PC-3 (cell line): ENCODE data around the gene ACTR1B. TPM values are rescaled to one million over a fixed set of nuclear protein-coding genes. Genes with fewer than 3 reads are reported as not detected.

Source experiments
- ATAC-seq: fragments of 200-7000 bp; cut with Tn5 transposase; 2 replicates; pipeline ENCODE4 v1.9.1; 2020; ENCODE audit warnings: mild to moderate bottlenecking, moderate library complexity
- BruUV-seq: library from RNA; stranded (reverse); fragments of 400-500 nt; replicated peaks from 2 replicates; lab custom pipeline; 2021; lab: Mats Ljungman, UMichigan
- CTCF ChIA-PET: fragments of 300-600 bp; sonication (Branson Sonifier 250); formaldehyde crosslinking; loops from one replicate; lab custom pipeline; 2022; ENCODE audit warnings: antibody characterized with exemption; lab: Charles Lee
- POLR2A ChIA-PET: fragments of 300-600 bp; sonication (Branson Sonifier 250); formaldehyde crosslinking; loops from one replicate; lab custom pipeline; 2022; ENCODE audit warnings: antibody characterized with exemption; ENCODE audit not compliant: unreplicated experiment; lab: Charles Lee
- DNase-seq: peaks from one replicate; pipeline ENCODE4 v3.0.0-alpha.2; 2015
- H2AFZ ChIP-seq: fragments of 300-600 bp; sonication (generic); 2 replicates; pipeline ENCODE4 v1.6.0; 2016; ENCODE audit warnings: antibody characterized with exemption, low read length
- H3F3A ChIP-seq: fragments of 300-600 bp; sonication (generic); one replicate; pipeline ENCODE4 v1.6.0; 2017; ENCODE audit warnings: antibody characterized with exemption, low read length, control low read depth, mild to moderate bottlenecking; ENCODE audit not compliant: unreplicated experiment
- H3K27ac ChIP-seq: fragments of 300-600 bp; sonication (generic); 2 replicates; pipeline ENCODE4 v1.5.1; 2016; ENCODE audit warnings: mild to moderate bottlenecking, low read length
- H3K27me3 ChIP-seq: fragments of 300-600 bp; sonication (generic); 2 replicates; pipeline ENCODE4 v1.6.1; 2016; ENCODE audit warnings: low read length, mixed read lengths
- H3K36me3 ChIP-seq: fragments of 300-600 bp; sonication (generic); 2 replicates; pipeline ENCODE4 v1.6.1; 2016; ENCODE audit warnings: low read depth, mixed run types, low read length, mixed read lengths
- H3K4me1 ChIP-seq: fragments of 300-600 bp; sonication (generic); 2 replicates; pipeline ENCODE4 v1.5.1; 2016; ENCODE audit warnings: low read length; ENCODE audit not compliant: insufficient read depth
- H3K4me2 ChIP-seq: fragments of 300-600 bp; sonication (generic); 2 replicates; pipeline ENCODE4 v1.6.0; 2016; ENCODE audit warnings: low read length
- H3K4me3 ChIP-seq: fragments of 300-600 bp; sonication (generic); 2 replicates; pipeline ENCODE4 v1.5.1; 2016; ENCODE audit warnings: mild to moderate bottlenecking, low read length, mixed read lengths
- H3K79me2 ChIP-seq: fragments of 300-600 bp; sonication (generic); 2 replicates; pipeline ENCODE4 v1.6.1; 2017; ENCODE audit warnings: low read length, mixed read lengths
- H3K9ac ChIP-seq: fragments of 300-600 bp; sonication (generic); 2 replicates; pipeline ENCODE4 v1.6.0; 2016; ENCODE audit warnings: mild to moderate bottlenecking, low read length
- H3K9me2 ChIP-seq: fragments of 300-600 bp; sonication (generic); replicated peaks from 2 replicates; pipeline ENCODE4 v1.6.1; 2016; ENCODE audit warnings: mixed run types, low read length, mixed read lengths
- H3K9me3 ChIP-seq: fragments of 300-600 bp; sonication (generic); 2 replicates; pipeline ENCODE4 v1.6.1; 2016; ENCODE audit warnings: low read length, mixed read lengths
- H4K20me1 ChIP-seq: fragments of 300-600 bp; sonication (generic); 2 replicates; pipeline ENCODE4 v1.6.1; 2016; ENCODE audit warnings: low read length, mixed read lengths
- EZH2 ChIP-seq: fragments of 300-600 bp; sonication (generic); IDR thresholded peaks from one replicate; pipeline ENCODE4 v1.6.1; 2017; ENCODE audit warnings: antibody characterized with exemption, mild to moderate bottlenecking, low read length; ENCODE audit not compliant: unreplicated experiment
- EZH2phosphoT487 ChIP-seq: fragments of 300-600 bp; sonication (generic); IDR thresholded peaks from 2 replicates; pipeline ENCODE4 v1.6.1; 2018; ENCODE audit warnings: mild to moderate bottlenecking, antibody characterized with exemption, low read length, borderline replicate concordance
- intact Hi-C: fragments of 100-400 bp; cut with micrococcal nuclease; formaldehyde crosslinking; loops from 2 replicates; pipeline ENCODE4 v1.9.0; 2023
- total RNA-seq: library from RNA; depleted of rRNA; stranded (reverse); fragments of >200 nt; gene quantifications from 2 replicates; pipeline ENCODE4 v1.2.3, GENCODE V29; 2014
- TF ChIP-seq, protein P1 (sequence below): fragments of 300-600 bp; sonication (generic); conservative IDR thresholded peaks from 2 replicates; pipeline ENCODE4 v1.5.1; 2017; ENCODE audit warnings: antibody characterized with exemption, low read depth, mild to moderate bottlenecking, low read length

Gene ACTR1B
- total RNA-seq, 1 experiment from 2014 or later: 27.0 TPM

DNA sequence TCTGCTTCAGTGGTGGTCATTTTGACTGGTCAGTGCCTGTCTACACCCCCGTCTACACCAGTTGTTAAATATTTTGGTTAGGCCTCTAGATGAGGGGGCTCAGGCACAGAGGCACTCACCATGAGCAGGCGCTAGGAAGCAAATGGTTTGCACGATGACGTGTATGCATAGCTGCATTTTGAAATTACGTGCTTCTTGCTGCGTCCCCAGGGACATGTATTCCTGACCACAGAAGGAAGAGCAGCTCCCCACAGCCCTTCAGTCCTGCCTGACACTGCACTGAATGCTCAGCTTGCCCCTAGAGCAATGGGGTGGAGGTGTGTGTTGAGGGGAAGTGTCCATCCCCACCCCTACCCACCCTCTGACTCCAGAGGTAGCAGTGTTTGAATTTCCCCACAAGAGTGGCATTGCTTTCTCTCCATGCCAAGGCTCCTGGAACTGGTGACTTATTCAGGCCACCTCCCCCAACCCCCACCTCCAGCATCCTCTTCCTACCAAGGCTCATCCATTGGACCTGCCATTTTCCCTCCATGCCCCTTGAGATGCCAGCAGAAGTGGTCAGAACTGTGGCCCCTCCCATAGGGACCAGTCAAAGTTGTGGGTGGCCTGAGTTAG is 38.1 kb upstream of the ACTR1B start:
- ChIA-PET CTCF (no interaction called here), POLR2A (no interaction called here)
- H2AFZ ChIP-seq: no peak overlapping the region
- no peak for DNase-seq
- no peaks in the 10 kb centered on the region for H3K27me3 ChIP-seq
- no TSS peak for BruUV-seq
- no peaks in the 10 kb centered on the region for H3K79me2 ChIP-seq
- TF ChIP-seq, protein P1, sequence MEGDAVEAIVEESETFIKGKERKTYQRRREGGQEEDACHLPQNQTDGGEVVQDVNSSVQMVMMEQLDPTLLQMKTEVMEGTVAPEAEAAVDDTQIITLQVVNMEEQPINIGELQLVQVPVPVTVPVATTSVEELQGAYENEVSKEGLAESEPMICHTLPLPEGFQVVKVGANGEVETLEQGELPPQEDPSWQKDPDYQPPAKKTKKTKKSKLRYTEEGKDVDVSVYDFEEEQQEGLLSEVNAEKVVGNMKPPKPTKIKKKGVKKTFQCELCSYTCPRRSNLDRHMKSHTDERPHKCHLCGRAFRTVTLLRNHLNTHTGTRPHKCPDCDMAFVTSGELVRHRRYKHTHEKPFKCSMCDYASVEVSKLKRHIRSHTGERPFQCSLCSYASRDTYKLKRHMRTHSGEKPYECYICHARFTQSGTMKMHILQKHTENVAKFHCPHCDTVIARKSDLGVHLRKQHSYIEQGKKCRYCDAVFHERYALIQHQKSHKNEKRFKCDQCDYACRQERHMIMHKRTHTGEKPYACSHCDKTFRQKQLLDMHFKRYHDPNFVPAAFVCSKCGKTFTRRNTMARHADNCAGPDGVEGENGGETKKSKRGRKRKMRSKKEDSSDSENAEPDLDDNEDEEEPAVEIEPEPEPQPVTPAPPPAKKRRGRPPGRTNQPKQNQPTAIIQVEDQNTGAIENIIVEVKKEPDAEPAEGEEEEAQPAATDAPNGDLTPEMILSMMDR: no peak
- TF ChIP-seq EZH2: no peak
- no peak for TF ChIP-seq EZH2phosphoT487
- no peak overlapping the region for H3K4me3 ChIP-seq
- no peaks in the 10 kb centered on the region for H3K9me3 ChIP-seq
- H3F3A ChIP-seq: no peaks in the 10 kb centered on the region
- H3K4me1 ChIP-seq: 0 out of 2 replicates have a peak, but pooled peaks cover 2% of the 10 kb centered on the region
- H3K9ac ChIP-seq: no peak overlapping the region
- no peak for ATAC-seq
- H3K4me2 ChIP-seq: no peak overlapping the region
- no peak overlapping the region for H3K27ac ChIP-seq
- intact Hi-C loops: loop anchor here (5.0 to 10.0 kb wide), 3 partner anchors 485 to 683 kb away; no protein-coding TSS in a partner anchor
- H3K9me2 ChIP-seq: no peaks in the 10 kb centered on the region
- no peaks in the 10 kb centered on the region for H3K36me3 ChIP-seq
- H4K20me1 ChIP-seq: no peaks in the 10 kb centered on the region

DNA sequence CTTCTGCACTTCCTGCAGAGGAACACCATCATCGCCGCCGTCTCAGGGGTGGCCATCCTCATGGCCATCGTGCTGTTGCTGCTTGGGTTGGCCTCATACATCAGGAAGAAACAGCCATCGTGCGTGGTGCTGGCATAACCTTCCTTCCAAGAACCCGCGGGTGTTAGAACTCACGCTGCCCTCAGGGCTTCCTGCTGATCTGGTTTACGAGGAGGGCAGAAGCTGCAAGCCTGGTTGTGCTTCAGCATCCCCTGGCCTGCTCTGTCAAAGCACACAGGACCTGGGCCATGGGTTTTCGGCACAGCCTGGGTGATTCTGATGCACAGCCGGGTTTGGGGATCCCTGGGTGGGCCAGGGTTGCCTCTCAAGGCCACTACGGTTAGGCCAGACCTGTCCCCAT is 37.3 kb upstream of the ACTR1B start:
- H3K9me2 ChIP-seq: no peaks in the 10 kb centered on the region
- CTCF ChIA-PET: no interaction called here
- no peak overlapping the region for H3K9ac ChIP-seq
- intact Hi-C loops: loop anchor here (5.0 to 10.0 kb wide), 3 partner anchors 486 to 684 kb away; no protein-coding TSS in a partner anchor
- no peak overlapping the region for H3K27ac ChIP-seq
- H3K4me2 ChIP-seq: no peak overlapping the region
- H4K20me1 ChIP-seq: no peaks in the 10 kb centered on the region
- no peaks in the 10 kb centered on the region for H3K9me3 ChIP-seq
- H2AFZ ChIP-seq: no peak overlapping the region
- no peak overlapping the region for H3K4me3 ChIP-seq
- H3K27me3 ChIP-seq: no peaks in the 10 kb centered on the region
- POLR2A ChIA-PET: no interaction called here
- DNase-seq (no peak), ATAC-seq (no peak)
- TF ChIP-seq EZH2 (no peak), EZH2phosphoT487 (no peak)
- TF ChIP-seq, protein P1: no peak
- H3F3A ChIP-seq: no peaks in the 10 kb centered on the region
- no peaks in the 10 kb centered on the region for H3K36me3 ChIP-seq
- no TSS peak for BruUV-seq
- 0 out of 2 replicates have a peak, but pooled peaks cover 5% of the 10 kb centered on the region for H3K4me1 ChIP-seq
- no peaks in the 10 kb centered on the region for H3K79me2 ChIP-seq
